OCI-LY1 (cell line): ENCODE results near the gene IL1RAPL2.

Experiments
- EZH2 ChIP-seq: fragments of 200-600 bp; sonication (generic), shearing (Covaris generic); IDR thresholded peaks from 2 replicates; pipeline ENCODE4 v1.8.0; 2017; ENCODE audit warnings: borderline replicate concordance, mixed run types, mild to moderate bottlenecking, antibody characterized with exemption, low read length, moderate library complexity, mixed read lengths
- TF ChIP-seq, protein P1 (sequence below): fragments of 200-600 bp; sonication (generic), shearing (Covaris generic); IDR thresholded peaks from 2 replicates; pipeline ENCODE4 v1.5.1; 2017; ENCODE audit warnings: mild to moderate bottlenecking, antibody characterized with exemption, low read length, moderate library complexity, mixed read lengths

DNA sequence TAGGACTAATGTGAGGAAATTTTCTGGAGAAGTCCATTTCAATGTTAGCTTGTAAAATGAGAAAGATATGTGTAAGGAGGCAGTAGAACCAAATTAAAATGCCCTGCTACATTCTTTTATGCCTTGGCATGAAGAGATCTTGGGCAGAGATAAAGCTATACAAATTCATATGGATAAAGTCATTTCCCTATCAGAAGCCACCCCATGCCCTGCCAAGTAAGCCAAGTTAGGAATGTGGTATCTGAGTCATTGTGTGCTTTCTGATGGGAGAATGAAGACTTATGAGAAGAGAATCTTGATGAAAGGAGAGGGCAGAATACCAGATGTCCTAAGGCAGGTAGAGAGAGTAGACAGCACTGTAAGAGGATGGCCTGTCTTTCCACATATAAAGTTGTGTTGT lies 570.8 kb downstream of the IL1RAPL2 start:
- TF ChIP-seq, protein P1, sequence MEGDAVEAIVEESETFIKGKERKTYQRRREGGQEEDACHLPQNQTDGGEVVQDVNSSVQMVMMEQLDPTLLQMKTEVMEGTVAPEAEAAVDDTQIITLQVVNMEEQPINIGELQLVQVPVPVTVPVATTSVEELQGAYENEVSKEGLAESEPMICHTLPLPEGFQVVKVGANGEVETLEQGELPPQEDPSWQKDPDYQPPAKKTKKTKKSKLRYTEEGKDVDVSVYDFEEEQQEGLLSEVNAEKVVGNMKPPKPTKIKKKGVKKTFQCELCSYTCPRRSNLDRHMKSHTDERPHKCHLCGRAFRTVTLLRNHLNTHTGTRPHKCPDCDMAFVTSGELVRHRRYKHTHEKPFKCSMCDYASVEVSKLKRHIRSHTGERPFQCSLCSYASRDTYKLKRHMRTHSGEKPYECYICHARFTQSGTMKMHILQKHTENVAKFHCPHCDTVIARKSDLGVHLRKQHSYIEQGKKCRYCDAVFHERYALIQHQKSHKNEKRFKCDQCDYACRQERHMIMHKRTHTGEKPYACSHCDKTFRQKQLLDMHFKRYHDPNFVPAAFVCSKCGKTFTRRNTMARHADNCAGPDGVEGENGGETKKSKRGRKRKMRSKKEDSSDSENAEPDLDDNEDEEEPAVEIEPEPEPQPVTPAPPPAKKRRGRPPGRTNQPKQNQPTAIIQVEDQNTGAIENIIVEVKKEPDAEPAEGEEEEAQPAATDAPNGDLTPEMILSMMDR, result no peak
- no peak for TF ChIP-seq EZH2
